ENCODE data around the gene SP100.
"Not testable (repeated sequence)": the region's sequence is repeated elsewhere in the genome, so short reads cannot be mapped to it uniquely, and the experiment has no call there.

The SP100 gene

GRCh38 chr2:230422149-230422548 is 6.1 kb downstream of the SP100 start:
- no peak for DNase-seq

GRCh38 chr2:230423851-230424458 is 8.0 kb downstream of the SP100 start:
- DNase-seq = no peak

GRCh38 chr2:230425377-230425776 is 9.4 kb downstream of the SP100 start:
- no peak for DNase-seq

GRCh38 chr2:230429513-230429912 is 13.5 kb downstream of the SP100 start:
- DNase-seq = no peak

GRCh38 chr2:230430957-230431910 is 15.2 kb downstream of the SP100 start:
- DNase-seq = no peak

- DNase-seq = no peak
Measured at GRCh38 chr2:230434677-230435324, 18.8 kb downstream of the SP100 start.

- DNase-seq = no peak
Measured at GRCh38 chr2:230435431-230435830, 19.4 kb downstream of the SP100 start.

GRCh38 chr2:230439121-230439520 is 23.1 kb downstream of the SP100 start:
- not testable (repeated sequence) for DNase-seq

GRCh38 chr2:230439590-230439989 is 23.6 kb downstream of the SP100 start:
- DNase-seq = peak; percentile 54

- DNase-seq = peak; percentile 40
Measured at GRCh38 chr2:230441227-230441897, 25.4 kb downstream of the SP100 start.

GRCh38 chr2:230443541-230443940 is 27.5 kb downstream of the SP100 start:
- DNase-seq = no peak

GRCh38 chr2:230444832-230445231 is 28.8 kb downstream of the SP100 start:
- no peak for DNase-seq

- DNase-seq = no peak
Measured at GRCh38 chr2:230447036-230447435, 31.0 kb downstream of the SP100 start.

- DNase-seq = no peak
Measured at GRCh38 chr2:230447455-230448451, 31.8 kb downstream of the SP100 start.

- no peak for DNase-seq
Measured at GRCh38 chr2:230449901-230450467, 34.0 kb downstream of the SP100 start.

GRCh38 chr2:230453006-230453405 is 37.0 kb downstream of the SP100 start:
- DNase-seq = no peak

GRCh38 chr2:230455005-230455684 is 39.1 kb downstream of the SP100 start:
- DNase-seq = no peak

GRCh38 chr2:230457073-230457768 is 41.2 kb downstream of the SP100 start:
- peak; percentile 95 for DNase-seq

GRCh38 chr2:230457793-230458192 is 41.8 kb downstream of the SP100 start:
- DNase-seq = no peak

- DNase-seq = peak; percentile 62
Measured at GRCh38 chr2:230459216-230459615, 43.2 kb downstream of the SP100 start.
